Mononuclear cell (primary cell): Measurements from ENCODE around the gene PARVA. TPM values are rescaled to one million over a fixed set of nuclear protein-coding genes. Genes with fewer than 3 reads are reported as not detected.

Source experiments
- H3K27me3 ChIP-seq: 2 replicates; pipeline ENCODE4 v1.6.0; 2011; ENCODE audit warnings: low read length, control low read depth; ENCODE audit not compliant: insufficient read depth
- H3K4me1 ChIP-seq: 2 replicates; pipeline ENCODE4 v1.5.1; 2011; ENCODE audit warnings: mild to moderate bottlenecking, low read length, control low read depth; ENCODE audit not compliant: insufficient read depth
- H3K4me3 ChIP-seq: 2 replicates; pipeline ENCODE4 v1.5.1; 2011; ENCODE audit warnings: mild to moderate bottlenecking, low read length, moderate library complexity
- H3K9me3 ChIP-seq: 2 replicates; pipeline ENCODE4 v1.5.1; 2011; ENCODE audit warnings: low read depth, mild to moderate bottlenecking, control low read depth, low read length
- total RNA-seq: library from RNA; depleted of rRNA; stranded (reverse); fragments of >200 nt; gene quantifications from one replicate; pipeline ENCODE4 v1.2.3, GENCODE V29; 2012

The PARVA gene
- total RNA-seq, 1 donor, result 0.21 TPM

- H3K4me3 ChIP-seq, result no peak overlapping the region
- no peaks in the 10 kb centered on the region for H3K27me3 ChIP-seq
- H3K9me3 ChIP-seq, result no peaks in the 10 kb centered on the region
- H3K4me1 ChIP-seq, result no peaks in the 10 kb centered on the region
Observed at GRCh38 chr11:12465332-12465731, 88.0 kb downstream of the PARVA start.

DNA sequence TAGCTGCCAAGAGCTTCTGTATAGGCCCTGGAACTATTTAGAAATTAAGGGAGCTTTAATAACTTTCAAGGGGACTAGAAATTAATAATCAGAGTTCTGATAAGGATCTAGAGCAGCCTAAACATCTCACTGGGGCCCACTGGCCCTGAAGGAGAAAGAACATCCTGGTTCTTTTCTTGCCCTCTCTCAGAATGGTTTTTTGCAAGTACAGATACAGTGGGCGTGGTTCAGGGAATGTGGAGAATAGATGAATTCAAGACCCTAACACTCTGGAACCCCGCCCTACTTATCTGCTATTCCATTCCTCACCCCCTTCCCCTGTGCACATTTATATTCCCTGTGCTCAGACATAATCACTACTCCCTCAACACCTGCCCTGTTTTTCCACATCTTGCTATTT, 90.2 kb downstream of the PARVA start:
- Histone ChIP-seq H3K4me3 (no peak overlapping the region), H3K9me3 (no peaks in the 10 kb centered on the region), H3K27me3 (no peaks in the 10 kb centered on the region), H3K4me1 (no peaks in the 10 kb centered on the region)

DNA sequence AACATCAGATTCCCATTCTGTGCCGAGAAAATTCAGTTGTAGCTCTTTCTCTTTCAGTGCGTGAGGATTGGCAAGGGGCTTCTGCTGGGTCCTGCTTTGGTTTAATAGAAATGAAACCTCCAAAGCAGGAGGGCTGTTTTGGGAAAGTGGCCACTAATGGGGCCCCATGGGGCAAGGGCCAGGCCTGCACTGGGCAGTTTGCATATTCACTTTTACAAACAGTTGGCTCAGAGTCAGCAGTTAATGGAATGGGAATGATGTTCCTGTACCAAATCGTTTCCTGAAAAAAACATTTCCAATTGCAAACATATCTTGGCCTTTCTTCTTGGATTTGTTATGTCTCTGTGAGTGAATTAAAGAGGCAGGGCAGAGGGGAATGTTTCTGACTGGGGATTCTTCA, 92.1 kb downstream of the PARVA start:
- H3K27me3 ChIP-seq, result no peaks in the 10 kb centered on the region
- H3K9me3 ChIP-seq, result no peaks in the 10 kb centered on the region
- H3K4me1 ChIP-seq, result no peaks in the 10 kb centered on the region
- no peak overlapping the region for H3K4me3 ChIP-seq

DNA sequence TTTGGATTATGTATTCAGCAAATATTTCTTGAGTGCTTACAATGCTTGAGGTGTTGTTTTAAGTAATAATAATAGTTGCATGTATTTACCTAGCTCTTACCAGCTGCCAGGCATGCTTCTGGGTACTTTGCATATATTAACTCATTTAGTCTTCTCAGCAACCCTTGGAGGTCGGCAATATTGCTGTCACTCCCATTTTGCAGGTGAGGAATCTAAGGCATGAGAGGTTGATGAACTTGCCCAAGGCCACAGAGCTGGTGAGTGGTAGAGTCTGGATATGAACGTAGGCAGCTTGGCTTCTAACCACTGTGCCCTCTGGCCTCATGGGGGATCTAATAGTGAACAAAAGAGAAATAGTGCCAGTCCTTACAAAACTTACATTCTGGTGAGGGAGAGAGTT, 92.9 kb downstream of the PARVA start:
- H3K27me3 ChIP-seq, result no peaks in the 10 kb centered on the region
- no peak overlapping the region for H3K4me3 ChIP-seq
- H3K4me1 ChIP-seq, result no peaks in the 10 kb centered on the region
- no peaks in the 10 kb centered on the region for H3K9me3 ChIP-seq

- no peaks in the 10 kb centered on the region for H3K4me1 ChIP-seq
Observed at GRCh38 chr11:12472401-12473005, 95.1 kb downstream of the PARVA start.

GRCh38 chr11:12473381-12473780, 96.0 kb downstream of the PARVA start:
- Histone ChIP-seq H3K9me3 (no peaks in the 10 kb centered on the region), H3K4me3 (no peak overlapping the region), H3K27me3 (no peaks in the 10 kb centered on the region), H3K4me1 (no peaks in the 10 kb centered on the region)

More at GRCh38 chr11:12472401-12473005, 95.1 kb downstream of the PARVA start:
- Histone ChIP-seq H3K4me3 (no peak overlapping the region), H3K9me3 (no peaks in the 10 kb centered on the region), H3K27me3 (no peaks in the 10 kb centered on the region)

GRCh38 chr11:12474871-12475270, 97.5 kb downstream of the PARVA start:
- Histone ChIP-seq H3K4me1 (no peaks in the 10 kb centered on the region), H3K27me3 (no peaks in the 10 kb centered on the region)

GRCh38 chr11:12478743-12479142, 101.4 kb downstream of the PARVA start:
- H3K9me3 ChIP-seq, result no peaks in the 10 kb centered on the region
- H3K4me1 ChIP-seq, result no peaks in the 10 kb centered on the region
- H3K4me3 ChIP-seq, result no peak overlapping the region
- H3K27me3 ChIP-seq, result no peaks in the 10 kb centered on the region

More at GRCh38 chr11:12474871-12475270, 97.5 kb downstream of the PARVA start:
- Histone ChIP-seq H3K4me3 (no peak overlapping the region), H3K9me3 (no peaks in the 10 kb centered on the region)

DNA sequence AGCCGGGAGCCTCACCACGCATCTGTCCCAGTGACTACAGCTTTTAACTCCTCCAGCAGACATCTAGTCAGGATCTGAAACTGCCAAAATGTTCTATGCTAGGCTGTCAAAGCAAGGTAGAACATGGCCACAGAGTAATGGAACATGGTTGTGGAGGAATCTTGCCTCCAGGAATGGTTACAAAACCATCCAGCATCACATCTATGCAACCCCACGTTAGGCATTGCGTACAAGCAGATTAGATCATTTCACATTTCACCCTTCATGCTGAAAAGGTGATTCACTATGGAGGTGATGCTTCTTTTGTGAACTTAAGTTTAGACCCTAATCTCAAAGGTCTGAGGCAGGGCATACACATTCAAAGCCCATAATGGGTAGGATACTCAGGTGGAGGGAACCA, 103.0 kb downstream of the PARVA start:
- no peaks in the 10 kb centered on the region for H3K9me3 ChIP-seq
- H3K27me3 ChIP-seq, result no peaks in the 10 kb centered on the region
- no peaks in the 10 kb centered on the region for H3K4me1 ChIP-seq
- H3K4me3 ChIP-seq, result no peak overlapping the region

DNA sequence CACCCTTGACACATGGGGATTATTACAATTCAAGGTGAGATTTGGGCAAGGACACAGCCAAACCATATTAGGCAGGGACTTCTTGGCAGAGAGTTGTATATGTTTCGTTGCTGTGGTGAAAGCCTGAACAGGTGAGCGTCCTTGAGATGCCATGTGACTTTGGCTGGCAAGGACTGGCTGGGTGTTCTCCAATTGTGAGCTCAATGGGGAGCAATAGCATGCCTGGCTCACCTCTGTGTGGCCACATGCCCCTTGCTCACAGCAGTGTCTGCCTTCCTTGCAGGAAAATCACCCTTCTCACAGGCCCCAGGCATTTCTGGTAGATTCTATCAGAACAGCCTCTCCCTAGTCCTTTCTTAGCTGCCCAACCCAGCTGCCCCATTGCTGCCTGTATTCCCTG, 105.5 kb downstream of the PARVA start:
- H3K4me3 ChIP-seq, result no peak overlapping the region
- no peaks in the 10 kb centered on the region for H3K9me3 ChIP-seq
- no peaks in the 10 kb centered on the region for H3K4me1 ChIP-seq
- no peaks in the 10 kb centered on the region for H3K27me3 ChIP-seq

GRCh38 chr11:12483604-12484003, 106.2 kb downstream of the PARVA start:
- H3K4me3 ChIP-seq, result no peak overlapping the region
- no peaks in the 10 kb centered on the region for H3K4me1 ChIP-seq
- no peaks in the 10 kb centered on the region for H3K9me3 ChIP-seq
- no peaks in the 10 kb centered on the region for H3K27me3 ChIP-seq

GRCh38 chr11:12485328-12485727, 108.0 kb downstream of the PARVA start:
- H3K4me3 ChIP-seq, result no peak overlapping the region
- H3K9me3 ChIP-seq, result no peaks in the 10 kb centered on the region
- no peaks in the 10 kb centered on the region for H3K4me1 ChIP-seq
- H3K27me3 ChIP-seq, result no peaks in the 10 kb centered on the region

- Histone ChIP-seq H3K27me3 (no peaks in the 10 kb centered on the region), H3K4me3 (no peak overlapping the region), H3K9me3 (no peaks in the 10 kb centered on the region), H3K4me1 (no peaks in the 10 kb centered on the region)
Observed at GRCh38 chr11:12489246-12489772, 111.9 kb downstream of the PARVA start.

DNA sequence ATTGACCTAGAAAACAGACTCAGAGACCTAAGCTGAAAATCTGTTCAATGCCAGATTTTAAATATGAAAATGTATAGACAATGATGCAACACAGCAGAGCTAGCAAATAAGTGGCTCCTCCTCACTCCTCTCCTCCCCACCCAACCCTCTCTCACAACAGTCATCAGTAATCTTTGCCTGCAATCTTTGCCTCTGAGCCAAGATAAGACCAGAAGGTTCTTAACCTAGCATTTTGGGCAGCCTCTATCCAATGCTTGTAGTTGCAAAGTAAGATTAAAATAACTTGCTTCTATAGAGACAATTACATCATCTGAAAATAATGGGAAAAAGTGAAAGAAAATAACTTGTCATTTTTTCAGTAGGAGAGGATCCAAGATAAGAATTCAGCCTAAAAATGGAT, 117.3 kb downstream of the PARVA start:
- H3K4me3 ChIP-seq, result no peak overlapping the region
- no peaks in the 10 kb centered on the region for H3K4me1 ChIP-seq
- no peaks in the 10 kb centered on the region for H3K27me3 ChIP-seq
- H3K9me3 ChIP-seq, result no peaks in the 10 kb centered on the region

DNA sequence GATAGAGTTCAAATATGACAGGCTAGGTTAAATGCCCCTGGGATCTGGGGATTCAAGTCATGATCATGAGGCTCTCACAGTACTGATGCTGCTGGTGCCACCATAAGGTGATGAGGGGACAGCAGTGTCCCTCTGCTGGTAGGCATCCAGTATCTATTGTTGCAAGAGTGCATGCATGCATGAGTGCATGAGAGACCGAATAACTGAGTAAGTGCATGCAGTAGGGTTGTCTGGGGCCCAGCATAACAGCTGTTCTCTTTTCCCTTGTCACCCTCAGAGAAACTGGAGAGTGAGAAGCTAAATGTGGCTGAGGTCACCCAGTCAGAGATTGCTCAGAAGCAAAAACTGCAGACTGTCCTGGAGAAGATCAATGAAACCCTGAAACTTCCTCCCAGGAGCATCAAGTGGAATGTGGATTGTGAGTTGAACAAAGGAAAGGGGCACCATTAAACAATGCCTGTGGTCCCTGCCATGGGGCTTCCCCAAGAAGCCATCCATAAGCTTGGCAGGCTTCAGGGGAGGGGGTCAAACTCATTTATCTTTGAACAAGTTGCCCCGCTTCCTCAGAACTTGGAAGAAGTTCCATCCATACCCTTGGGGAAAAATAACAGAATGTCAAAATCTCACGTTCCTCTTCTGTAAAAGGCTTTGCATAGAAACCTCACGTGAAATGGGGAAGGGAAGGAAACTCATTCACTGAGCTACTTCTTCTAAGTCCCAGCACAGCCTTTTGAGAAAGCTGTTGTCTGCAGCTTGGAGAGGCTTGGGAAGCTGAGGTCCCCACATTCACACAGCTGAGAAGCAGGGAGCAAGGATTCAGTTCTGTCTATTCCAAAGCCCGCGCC, 119.0 kb downstream of the PARVA start:
- no peaks in the 10 kb centered on the region for H3K27me3 ChIP-seq
- H3K4me1 ChIP-seq, result no peaks in the 10 kb centered on the region
- no peak overlapping the region for H3K4me3 ChIP-seq
- H3K9me3 ChIP-seq, result no peaks in the 10 kb centered on the region
